Adrenal gland (tissue), 5 donors: Measurements from ENCODE around the gene CUX1.

Experiments used
- CTCF ChIP-seq, 6 experiments: fragments of 450-650 bp in 4 of 6; fragments of 200-600 bp in 2 of 6; sonication (generic) in 1 of 6; IDR thresholded peaks; 1 replicate in 5 of 6; 2 replicates in 1 of 6; pipeline versions ENCODE4 v1.5.1 to v1.8.0; 2016 to 2021; ENCODE audit warnings: antibody characterized with exemption in 6 of 6, mild to moderate bottlenecking in 2 of 6, moderate library complexity in 1 of 6
- POLR2A ChIP-seq, 2 donors: fragments of 450-650 bp; IDR thresholded peaks; one replicate each; pipeline ENCODE4 v1.6.1; 2017; ENCODE audit warnings: antibody characterized with exemption in 2 of 2, mild to moderate bottlenecking in 2 of 2, moderate library complexity in 1 of 2
- donor health status: DM: no; HTN: no; CAD: no.

DNA sequence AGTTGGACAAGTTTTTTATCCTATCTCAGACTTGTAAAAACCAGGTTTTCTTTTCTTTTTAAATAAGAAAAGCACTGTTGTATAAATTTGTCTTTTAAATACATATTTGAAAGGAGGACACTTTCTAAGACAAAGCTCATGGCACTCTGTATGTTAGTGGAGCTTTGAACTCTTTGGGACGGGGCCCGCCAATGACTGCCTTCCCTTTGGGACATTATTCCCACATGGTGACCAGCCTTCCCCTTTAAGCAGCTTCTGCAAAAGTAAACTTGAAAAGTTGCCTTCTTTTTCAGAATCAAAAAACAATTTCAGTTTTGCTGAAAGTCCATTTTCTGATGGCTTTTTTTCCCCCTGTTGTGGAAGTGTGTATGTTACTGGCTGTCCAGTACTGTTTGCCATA is 1.8 kb downstream of the CUX1 start:
- no peak for TF ChIP-seq POLR2A (IDR thresholded peaks at IDR 0.05)
- TF ChIP-seq CTCF (IDR thresholded peaks at IDR 0.05), result no peak
